A549 (cell line): ENCODE measurements around the gene MED12. TPM values are rescaled to one million over a fixed set of nuclear protein-coding genes. Genes with fewer than 3 reads are reported as not detected.

Experiments used
- ATAC-seq, 2 experiments: fragments of 200-7000 bp in 1 of 2; fragments of >200 bp in 1 of 2; cut with Nextera tagmentation in 1 of 2; cut with Tn5 transposase in 1 of 2; 3 replicates each; pipeline versions ENCODE4 v1.8.0 to v1.9.1; 2018 to 2020; ENCODE audit warnings: mild to moderate bottlenecking in 1 of 2, moderate library complexity in 1 of 2
- CTCF ChIA-PET: fragments of 300-600 bp; sonication (Branson Sonifier 250); formaldehyde crosslinking; extraction: SDS; loops from one replicate; lab custom pipeline; 2021; ENCODE audit warnings: antibody characterized with exemption, inconsistent platforms; lab: Yijun Ruan, JAX
- POLR2A ChIA-PET: fragments of 350-600 bp; formaldehyde crosslinking; extraction: SDS; loops from one replicate; lab custom pipeline; 2021; ENCODE audit warnings: antibody characterized with exemption, inconsistent platforms; lab: Yijun Ruan, JAX
- DNase-seq, 2 experiments: peaks; one replicate each; pipeline versions ENCODE4 v3.0.0 to v3.0.0-alpha.2; 2011 to 2016; ENCODE audit warnings: low read depth in 1 of 2, low spot score in 1 of 2
- FAIRE-seq: peaks from 2 replicates; lab custom pipeline; 2011; peaks lifted over from hg19 to GRCh38; lab: Jason Lieb, UNC
- H3K27ac ChIP-seq, 2 experiments: fragments of >200 bp; sonication (Bioruptor Twin); formaldehyde crosslinking; 3 replicates each; pipeline ENCODE4 v1.5.1; 2016 to 2017
- H3K4me1 ChIP-seq: fragments of >200 bp; sonication (Bioruptor Twin); formaldehyde crosslinking; 3 replicates; pipeline ENCODE4 v1.6.1; 2016
- H3K4me2 ChIP-seq: fragments of >200 bp; sonication (Bioruptor Twin); formaldehyde crosslinking; 3 replicates; pipeline ENCODE4 v1.6.1; 2016
- H3K4me3 ChIP-seq: fragments of >200 bp; sonication (Bioruptor Twin); formaldehyde crosslinking; 3 replicates; pipeline ENCODE4 v1.5.1; 2016
- H3K9me3 ChIP-seq: fragments of >200 bp; sonication (Bioruptor Twin); formaldehyde crosslinking; 3 replicates; pipeline ENCODE4 v1.6.1; 2016
- ATOH8 ChIP-seq: fragments of 250-450 bp; sonication (Bioruptor Pico); IDR thresholded peaks from 2 replicates; pipeline ENCODE4 v1.5.0; 2020; ENCODE audit warnings: low read depth, mild to moderate bottlenecking, moderate library complexity
- BHLHE40 ChIP-seq: IDR thresholded peaks from 2 replicates; pipeline ENCODE4 v1.6.1; 2012; ENCODE audit warnings: low read depth, low read length, inconsistent platforms
- CBX2 ChIP-seq: fragments of 200-600 bp; sonication (generic); IDR thresholded peaks from 2 replicates; pipeline ENCODE4 v1.6.1; 2016; ENCODE audit warnings: low read depth, mild to moderate bottlenecking, borderline replicate concordance
- CBX8 ChIP-seq: fragments of 200-600 bp; sonication (generic); IDR thresholded peaks from 2 replicates; pipeline ENCODE4 v1.6.1; 2016
- CHD4 ChIP-seq: fragments of 200-600 bp; sonication (generic); IDR thresholded peaks from 2 replicates; pipeline ENCODE4 v1.6.1; 2016; ENCODE audit warnings: antibody characterized with exemption, mild to moderate bottlenecking, borderline replicate concordance
- EP300 ChIP-seq, 2 experiments: fragments of >200 bp; sonication (Bioruptor Twin); formaldehyde crosslinking; IDR thresholded peaks; 2 replicates in 1 of 2; 3 replicates in 1 of 2; pipeline ENCODE4 v1.6.1; 2016 to 2017
- HMGXB4 ChIP-seq: fragments of 250-450 bp; sonication (Bioruptor Pico); IDR thresholded peaks from 2 replicates; pipeline ENCODE4 v1.5.0; 2021; ENCODE audit warnings: mild to moderate bottlenecking, moderate library complexity, borderline replicate concordance
- KDM1A ChIP-seq: fragments of 200-600 bp; sonication (generic); IDR thresholded peaks from 2 replicates; pipeline ENCODE4 v1.6.1; 2016; ENCODE audit warnings: low read depth, mild to moderate bottlenecking
- MAZ ChIP-seq: fragments of 150-350 bp; IDR thresholded peaks from 2 replicates; pipeline ENCODE4 v1.6.1; 2014; ENCODE audit warnings: antibody characterized with exemption, low read depth, low read length, borderline replicate concordance
- NR3C1 ChIP-seq: fragments of >200 bp; sonication (Bioruptor Twin); formaldehyde crosslinking; IDR thresholded peaks from 3 replicates; pipeline ENCODE4 v1.6.1; 2017
- PBX3 ChIP-seq: IDR thresholded peaks from 2 replicates; pipeline ENCODE4 v1.6.1; 2012
- POLR2A ChIP-seq: IDR thresholded peaks from 2 replicates; pipeline ENCODE4 v1.6.1; 2012; ENCODE audit warnings: mild to moderate bottlenecking, low read length
- RFX5 ChIP-seq: fragments of 450-650 bp; IDR thresholded peaks from 2 replicates; pipeline ENCODE4 v1.7.1; 2014; ENCODE audit warnings: antibody characterized with exemption, mild to moderate bottlenecking, moderate library complexity
- SMC3 ChIP-seq: fragments of >200 bp; sonication (Bioruptor Twin); formaldehyde crosslinking; IDR thresholded peaks from 3 replicates; pipeline ENCODE4 v1.6.1; 2018; ENCODE audit warnings: inconsistent platforms
- SREBF2 ChIP-seq: fragments of 450-650 bp; IDR thresholded peaks from 2 replicates; pipeline ENCODE4 v1.6.1; 2014; ENCODE audit warnings: mild to moderate bottlenecking, moderate library complexity
- WGBS: methylation state at CpG from one replicate; pipeline ENCODE4 v1.1.6; 2017; ENCODE audit errors: missing lambda C conversion rate; 5-methylcytosine and 5-hydroxymethylcytosine counted together
- polyA plus RNA-seq, 4 experiments: library from polyadenylated mRNA; depleted of rRNA in 3 of 4; stranded (reverse); fragments of >200 nt; fragmentation: RNase III in 1 of 4; extraction: RNeasy Plus Mini Kit Qiagen cat#74134 plus additional on column Dnase treatment in 1 of 4; gene quantifications; 2 replicates in 3 of 4; 3 replicates in 1 of 4; pipeline ENCODE4 v1.2.3, GENCODE V29; 2011 to 2017
- TF ChIP-seq, protein P1 (sequence below): IDR thresholded peaks from 2 replicates; pipeline ENCODE4 v1.6.1; 2012; ENCODE audit warnings: low read depth, borderline replicate concordance
- TF ChIP-seq, protein P2 (sequence below): fragments of 450-650 bp; IDR thresholded peaks from 2 replicates; pipeline ENCODE4 v1.6.1; 2014; ENCODE audit warnings: antibody characterized with exemption

Gene MED12
- polyA plus RNA-seq, 2 of the 4 experiments (the other 2 are of a cell fraction), result 12.6 to 13.5 TPM

DNA sequence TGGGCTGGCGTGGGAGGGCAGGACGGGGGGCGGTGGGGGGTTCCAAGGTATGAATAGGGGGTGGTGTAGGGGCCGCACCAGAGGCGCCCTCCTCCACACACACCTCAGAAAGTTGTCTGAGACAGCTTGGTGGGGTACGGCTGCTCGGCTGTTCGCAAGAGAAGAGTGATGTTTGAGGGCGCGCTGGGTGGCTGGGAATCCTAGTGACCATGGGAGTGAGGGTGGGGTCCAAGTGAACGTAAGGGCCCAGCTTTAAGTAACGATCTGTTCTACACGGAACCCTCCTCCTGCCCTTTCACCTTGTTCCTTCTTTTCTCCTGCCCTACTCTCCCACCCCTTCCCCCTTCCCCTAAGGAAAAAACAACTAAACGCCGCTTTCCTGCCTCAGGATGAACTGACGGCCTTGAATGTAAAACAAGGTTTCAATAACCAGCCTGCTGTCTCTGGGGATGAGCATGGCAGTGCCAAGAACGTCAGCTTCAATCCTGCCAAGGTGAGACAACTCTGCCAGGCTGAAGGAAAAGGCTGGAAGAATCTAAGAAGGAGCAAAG, 664 bp downstream of the MED12 start:
- TF ChIP-seq SMC3 (no peak), BHLHE40 (no peak), EP300 (IDR thresholded peaks at IDR 0.05) (no peak), ATOH8 (no peak), CBX2 (no peak), KDM1A (no peak), CBX8 (no peak), PBX3 (no peak)
- FAIRE-seq (no peak), DNase-seq (no peak), ATAC-seq (peak; percentile 45 to 60; a peak in 4 of 6 replicates)
- POLR2A ChIA-PET, result interaction anchor here (0.7 to 1.9 kb wide), 7 partner anchors 8 to 247 kb away, joined by 3 to 15 read pairs (median 8); partner anchors contain the start of genes NONO, SNX12 and TAF1
- peak overlapping the region; percentile 98 to 99 for H3K27ac ChIP-seq
- H3K4me1 ChIP-seq, result peaks cover 8% of the 10 kb centered on the region; the same call in 2 of the 3 replicates
- WGBS, result 20% methylated on average over 14 of the region's 17 CpGs
- H3K9me3 ChIP-seq, result no peaks in the 10 kb centered on the region
- peak overlapping the region; percentile 96 for H3K4me2 ChIP-seq
- CTCF ChIA-PET, result interaction anchor here (1.0 to 4.6 kb wide), 5 partner anchors 11 to 115 kb away, joined by 3 to 25 read pairs (median 3); no protein-coding TSS in a partner anchor
- H3K4me3 ChIP-seq, result peak overlapping the region; percentile 88

- TF ChIP-seq RFX5 (no peak), ATOH8 (no peak), SREBF2 (no peak), HMGXB4 (CRISPR knock-in tag) (no peak), BHLHE40 (no peak), CHD4 (no peak), MAZ (no peak), NR3C1 (no peak), POLR2A (no peak)
- TF ChIP-seq, protein P1, sequence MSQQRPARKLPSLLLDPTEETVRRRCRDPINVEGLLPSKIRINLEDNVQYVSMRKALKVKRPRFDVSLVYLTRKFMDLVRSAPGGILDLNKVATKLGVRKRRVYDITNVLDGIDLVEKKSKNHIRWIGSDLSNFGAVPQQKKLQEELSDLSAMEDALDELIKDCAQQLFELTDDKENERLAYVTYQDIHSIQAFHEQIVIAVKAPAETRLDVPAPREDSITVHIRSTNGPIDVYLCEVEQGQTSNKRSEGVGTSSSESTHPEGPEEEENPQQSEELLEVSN, result no peak
- TF ChIP-seq, protein P2, sequence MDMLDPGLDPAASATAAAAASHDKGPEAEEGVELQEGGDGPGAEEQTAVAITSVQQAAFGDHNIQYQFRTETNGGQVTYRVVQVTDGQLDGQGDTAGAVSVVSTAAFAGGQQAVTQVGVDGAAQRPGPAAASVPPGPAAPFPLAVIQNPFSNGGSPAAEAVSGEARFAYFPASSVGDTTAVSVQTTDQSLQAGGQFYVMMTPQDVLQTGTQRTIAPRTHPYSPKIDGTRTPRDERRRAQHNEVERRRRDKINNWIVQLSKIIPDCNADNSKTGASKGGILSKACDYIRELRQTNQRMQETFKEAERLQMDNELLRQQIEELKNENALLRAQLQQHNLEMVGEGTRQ, result no peak
- 65% methylated on average over 12 of the region's 12 CpGs for WGBS
- DNase-seq (peak in 1 of 2 experiments; percentile 14), FAIRE-seq (no peak), ATAC-seq (peak; percentile 18 to 35; a peak in 4 of 6 replicates)
- no peak overlapping the region for H3K4me2 ChIP-seq
- no peaks in the 10 kb centered on the region; the same call in 2 of the 3 replicates for H3K4me1 ChIP-seq
- no peak overlapping the region for H3K27ac ChIP-seq
- CTCF ChIA-PET, result interaction anchor here (0.7 to 3.8 kb wide), 18 partner anchors 9 to 132 kb away, joined by 3 to 25 read pairs (median 4); partner anchors contain the start of genes CXorf65, IL2RG and MED12
- no peak overlapping the region for H3K4me3 ChIP-seq
- H3K9me3 ChIP-seq, result no peaks in the 10 kb centered on the region
- POLR2A ChIA-PET, result no interaction called here
These were observed 9.9 kb downstream of the MED12 start for GRCh38 chrX:71128166-71128833.
